Esophagus mucosa (tissue), 1 donor: ENCODE data around the gene HAPLN1. TPM values are rescaled to one million over a fixed set of nuclear protein-coding genes. Genes with fewer than 3 reads are reported as not detected.

ENCODE experiments used
- ATAC-seq: fragments of 200-7000 bp; cut with Tn5 transposase; one replicate; pipeline ENCODE4 v1.9.1; 2020
- total RNA-seq: library from RNA; stranded (reverse); gene quantifications from one replicate; pipeline ENCODE4 v1.2.4, GENCODE V29; 2023
- donor health status: DM: yes; HTN: yes; CAD: no.

HAPLN1 gene
- total RNA-seq, 1 donor from 2014 or later: not detected

DNA sequence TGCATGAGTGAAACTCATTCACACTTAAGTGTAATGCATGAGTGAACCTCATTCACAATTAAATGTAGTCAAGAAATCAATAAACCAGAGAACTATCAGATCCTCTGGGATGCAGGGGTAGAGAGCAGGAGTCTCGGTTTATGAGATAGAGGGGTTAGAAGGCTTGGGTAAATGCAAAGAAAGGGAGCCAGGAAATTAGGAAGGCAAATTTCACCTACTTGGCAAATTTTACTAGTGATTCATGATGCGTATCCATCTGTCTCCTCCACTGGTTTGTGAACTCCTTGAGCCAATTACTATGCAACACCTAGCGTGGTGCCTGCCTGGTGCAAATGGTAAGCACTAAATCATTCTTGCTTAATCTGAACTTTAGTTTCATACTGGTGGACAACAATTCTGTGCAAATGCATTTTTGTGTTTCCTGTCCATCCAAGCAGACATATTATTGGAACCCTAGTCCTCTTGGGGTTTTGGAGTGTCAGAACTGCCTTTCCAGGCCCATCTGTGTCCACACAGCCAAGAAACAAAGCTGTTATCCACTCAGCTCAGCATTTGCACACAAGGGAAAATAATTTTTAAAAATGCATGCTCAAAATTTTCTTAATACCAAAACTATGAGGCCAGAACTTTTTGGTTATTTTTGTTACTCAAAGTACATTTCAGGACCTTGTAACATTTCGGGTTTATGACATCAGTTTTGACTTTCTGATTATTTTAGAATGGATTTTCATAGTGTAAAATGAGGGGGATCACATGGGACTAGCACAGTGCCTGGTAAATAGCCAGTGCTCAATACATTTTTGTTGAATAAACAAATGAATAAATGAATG is 5.2 kb downstream of the HAPLN1 start:
- ATAC-seq: no peak

DNA sequence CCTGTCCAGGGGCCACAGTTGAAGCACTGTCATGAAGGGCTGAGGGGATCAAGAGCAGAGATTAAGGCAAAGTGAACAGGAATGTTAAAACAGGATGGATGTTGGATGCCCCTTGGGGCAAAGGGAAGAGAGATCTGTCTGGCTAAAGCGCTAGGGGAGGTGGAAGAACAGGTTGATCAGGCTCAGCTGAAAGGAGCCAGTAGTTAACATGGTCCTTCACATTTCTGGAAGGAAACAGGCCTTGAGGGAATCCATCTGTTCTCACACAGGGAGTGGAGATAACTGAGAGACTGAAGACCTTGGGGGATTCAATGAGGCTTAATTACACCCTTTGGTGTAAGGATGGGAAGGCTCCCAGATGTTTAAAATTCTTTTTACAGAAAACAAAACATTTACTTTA is 5.8 kb downstream of the HAPLN1 start:
- ATAC-seq: no peak

DNA sequence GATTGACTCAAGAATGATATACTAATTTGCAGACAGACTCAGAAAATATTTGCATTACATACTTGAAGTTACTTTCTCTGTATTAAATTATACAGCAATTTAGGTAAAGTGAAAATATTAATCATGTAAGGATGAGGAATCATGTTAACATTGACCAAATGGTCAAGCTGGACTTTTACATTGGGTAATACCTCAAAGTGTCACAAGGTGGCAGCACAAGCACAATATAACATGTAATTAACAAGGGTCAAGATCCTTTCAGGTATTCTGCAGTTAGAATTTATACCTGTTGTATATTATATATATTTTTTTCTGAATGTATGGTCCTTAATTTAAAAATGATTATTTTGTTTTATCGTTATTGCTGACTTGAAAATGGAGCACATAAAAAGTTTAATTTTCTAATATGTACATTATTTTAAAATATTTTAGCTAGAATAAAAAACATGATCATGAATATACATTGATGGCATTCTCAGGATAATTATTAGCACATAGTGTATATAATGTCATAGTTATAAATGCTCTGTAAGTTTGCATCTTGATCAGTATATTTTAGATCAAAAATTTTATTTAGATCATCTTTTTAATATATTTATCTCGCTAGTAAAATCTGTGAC is 8.6 kb downstream of the HAPLN1 start:
- ATAC-seq: no peak

DNA sequence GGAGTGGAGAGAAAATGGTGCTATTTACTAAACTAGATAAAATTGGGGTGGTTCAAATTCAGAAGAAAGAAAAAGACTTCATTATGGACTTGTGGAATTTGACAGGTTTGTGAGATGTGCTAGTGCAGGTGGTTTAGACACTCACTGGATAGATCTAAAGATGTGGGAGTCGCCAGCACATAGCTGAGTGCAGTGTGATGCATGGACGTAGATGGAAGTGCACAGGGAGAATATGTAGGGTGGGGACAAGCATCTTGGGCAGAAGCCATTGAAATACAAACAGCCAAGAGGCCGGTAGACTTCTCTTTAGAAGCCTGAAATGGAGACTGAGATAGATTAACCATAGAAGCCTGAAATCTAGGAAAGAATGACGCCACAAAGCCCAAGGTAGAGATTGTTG is 10.7 kb downstream of the HAPLN1 start:
- ATAC-seq: no peak

DNA sequence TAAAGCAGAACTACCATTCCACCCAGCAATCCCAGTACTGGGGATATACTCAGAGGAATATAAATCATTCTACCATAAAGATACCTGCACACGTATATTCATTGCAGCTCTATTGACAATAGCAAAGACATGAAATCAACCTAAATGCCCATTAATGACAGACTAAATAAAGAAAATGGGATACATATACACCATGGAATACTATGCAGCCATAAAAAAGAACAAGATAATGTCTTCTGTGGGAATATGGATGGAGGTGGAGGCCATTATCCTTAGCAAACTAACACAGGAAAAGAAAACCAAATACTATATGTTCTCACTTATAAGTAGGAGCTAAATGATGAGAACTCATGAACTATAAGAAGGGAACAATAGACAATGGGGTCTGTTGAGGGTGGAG is 12.5 kb downstream of the HAPLN1 start:
- ATAC-seq: no peak

DNA sequence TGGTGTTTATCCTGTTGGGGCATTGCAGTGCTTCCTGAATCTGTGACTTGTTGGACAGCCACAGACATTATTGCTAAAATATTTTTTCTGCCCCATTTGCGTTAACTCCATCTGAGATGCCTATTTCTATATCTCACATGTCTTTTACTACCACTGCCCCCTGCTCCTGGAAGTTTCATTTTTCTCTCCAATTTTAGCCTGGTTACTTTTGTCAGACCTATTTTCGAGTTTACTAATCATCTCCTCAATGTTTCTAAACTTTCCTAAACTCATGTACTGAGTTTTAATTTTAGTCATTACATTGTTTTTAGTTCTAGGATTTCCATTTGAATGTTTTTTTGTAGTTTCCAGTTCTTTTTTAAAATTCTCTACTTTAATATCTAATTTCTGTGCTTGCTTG is 17.6 kb downstream of the HAPLN1 start:
- ATAC-seq: no peak

DNA sequence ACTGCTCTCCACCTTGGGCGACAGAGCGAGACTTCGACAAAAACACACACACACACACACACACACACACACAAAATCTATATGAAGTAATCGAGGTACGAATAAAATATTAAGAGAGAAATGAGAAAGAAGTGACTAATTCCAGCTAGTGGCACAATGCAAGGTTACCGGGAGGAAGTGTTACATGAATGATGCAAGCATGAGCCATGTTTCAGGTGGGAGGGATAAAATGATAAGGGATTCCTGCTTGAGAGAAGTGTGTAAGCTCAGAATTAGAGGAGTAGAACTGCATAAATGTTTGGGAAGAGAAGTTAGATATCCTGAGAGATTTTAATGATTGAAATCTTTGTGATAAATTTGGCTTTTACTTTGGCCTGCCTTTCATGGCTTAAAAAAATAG is 18.8 kb downstream of the HAPLN1 start:
- ATAC-seq: no peak

DNA sequence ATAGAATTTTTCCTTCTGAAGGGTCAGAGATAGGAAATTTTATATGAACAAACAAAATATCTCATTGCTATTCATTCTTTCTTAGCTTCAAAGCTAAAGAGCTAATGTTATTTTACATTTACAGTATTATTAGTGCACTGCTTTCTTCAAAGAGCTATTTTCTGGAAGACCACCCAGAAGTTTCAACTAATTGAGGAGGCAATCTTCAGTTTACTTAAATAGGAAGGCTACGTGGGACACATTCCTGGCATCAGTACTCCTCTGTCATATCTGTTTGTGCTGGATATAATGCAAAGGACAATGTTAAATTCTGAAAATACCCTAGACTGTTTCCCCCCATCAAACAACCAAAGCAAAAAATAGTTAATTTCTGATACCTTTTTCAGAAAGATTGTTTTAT is 30.8 kb downstream of the HAPLN1 start:
- no peak for ATAC-seq

DNA sequence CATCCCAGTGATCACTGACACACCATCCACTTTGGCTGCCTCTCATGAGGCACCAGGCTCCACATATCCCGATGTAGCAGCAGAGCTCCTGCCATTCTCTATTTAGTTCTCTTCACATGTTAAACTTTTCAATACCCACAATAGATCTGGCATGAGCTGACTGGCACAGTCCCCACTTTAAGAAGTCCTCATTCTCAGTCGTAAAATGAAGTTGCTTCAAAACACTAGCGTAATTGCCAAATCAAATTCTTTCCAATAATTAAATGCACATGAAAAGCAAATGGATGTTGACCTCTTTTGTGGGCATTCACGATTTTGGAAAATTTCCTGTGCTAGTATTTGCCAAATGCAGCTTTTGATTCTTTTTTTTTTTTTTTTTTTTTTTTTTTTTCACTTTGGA is 32.4 kb downstream of the HAPLN1 start:
- ATAC-seq: no peak

DNA sequence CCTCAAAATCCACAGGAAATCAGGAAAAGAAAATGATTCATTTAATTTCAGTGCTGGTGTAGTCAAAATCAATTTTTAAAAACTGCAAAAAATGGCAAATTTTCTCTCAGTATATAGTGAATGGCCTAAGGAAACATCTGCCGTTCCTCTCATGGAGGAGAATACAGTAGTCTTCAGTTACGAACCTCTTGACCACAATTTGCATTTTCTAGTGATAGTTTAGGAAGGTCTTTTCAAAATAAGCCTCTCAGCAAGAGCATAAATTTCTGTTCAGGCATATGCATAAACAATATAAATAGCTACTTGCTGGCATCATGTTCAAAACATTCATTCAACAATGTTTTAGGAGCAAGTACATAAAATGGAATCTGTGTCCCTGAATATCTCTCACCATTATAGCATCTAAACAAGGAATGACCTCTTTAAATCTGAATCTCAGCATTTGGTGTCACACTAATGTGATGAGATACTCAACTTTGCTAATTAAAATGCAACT is 33.5 kb downstream of the HAPLN1 start:
- ATAC-seq: no peak

DNA sequence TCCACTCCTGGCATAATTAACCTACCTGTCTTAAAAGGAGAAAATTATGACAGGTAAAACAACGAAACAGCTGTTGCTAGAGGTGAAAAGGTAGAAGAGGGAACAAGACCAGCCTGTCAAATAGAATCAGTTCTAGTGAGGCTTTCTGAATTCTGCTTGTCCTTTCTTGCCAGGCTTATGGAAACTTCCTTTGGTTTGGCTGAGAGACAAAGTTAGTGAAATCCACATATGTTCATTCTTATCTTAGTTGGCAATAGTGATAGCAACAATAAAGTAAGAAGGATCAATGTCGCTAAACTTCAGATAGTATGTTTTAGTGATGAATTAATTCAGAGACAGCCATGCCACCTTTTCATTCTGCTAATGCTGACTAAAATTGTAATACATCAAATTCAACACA is 34.4 kb downstream of the HAPLN1 start:
- ATAC-seq: no peak

DNA sequence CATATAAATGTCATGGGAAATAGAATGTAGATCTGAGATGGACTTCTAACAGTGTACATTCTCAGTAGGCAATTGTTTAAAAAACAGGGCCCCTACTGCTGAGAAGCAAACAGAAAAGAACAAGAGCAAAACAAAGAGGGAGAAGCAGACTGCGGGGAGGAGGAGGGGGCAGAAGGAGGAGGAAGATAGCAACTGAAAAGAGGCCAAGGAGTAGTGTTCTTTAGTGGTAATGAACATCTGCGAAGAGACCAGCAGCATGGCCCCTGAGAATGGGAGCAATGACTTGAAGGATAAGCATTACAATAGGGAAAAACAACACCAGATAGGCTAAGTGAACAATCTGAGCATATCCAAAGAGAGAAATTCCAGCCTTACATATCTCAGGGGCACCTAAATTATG is 36.8 kb downstream of the HAPLN1 start:
- no peak for ATAC-seq

DNA sequence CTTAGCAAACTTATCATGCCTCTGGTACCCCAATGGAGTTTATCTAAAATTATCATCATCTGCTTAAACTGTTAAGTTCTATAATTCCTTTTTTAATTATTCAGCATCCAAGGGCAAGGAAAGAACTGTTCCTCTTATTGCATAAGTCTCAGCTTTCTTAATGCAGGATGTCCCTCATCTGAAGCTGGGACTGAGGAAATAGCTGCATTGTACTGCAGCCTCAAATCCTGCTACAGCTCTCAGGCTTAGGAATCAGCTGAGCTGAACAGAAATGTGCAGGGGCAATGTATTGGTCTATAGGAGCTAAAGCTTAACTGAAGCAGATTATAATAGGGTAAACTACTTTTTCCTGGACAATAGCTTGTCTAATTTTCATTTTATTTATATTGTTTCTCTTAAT is 48.0 kb downstream of the HAPLN1 start:
- no peak for ATAC-seq

DNA sequence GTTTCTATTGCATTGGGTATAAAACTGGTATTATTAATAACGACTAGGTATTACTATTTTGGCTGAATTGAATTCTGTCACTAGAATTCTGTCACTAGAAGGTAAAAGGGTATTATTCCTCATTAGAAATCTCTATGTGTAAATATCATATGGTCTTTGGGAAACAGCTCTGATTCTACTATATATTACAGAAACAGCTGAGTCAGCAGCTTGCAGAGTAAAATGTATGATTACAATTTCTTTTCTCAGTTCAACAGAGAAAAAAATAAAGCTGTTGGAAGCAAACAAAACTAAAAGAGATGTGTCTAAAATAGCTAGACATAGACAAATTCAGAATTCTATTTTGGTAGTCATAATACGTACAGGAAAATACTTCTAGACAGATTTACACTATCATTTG is 48.5 kb downstream of the HAPLN1 start:
- ATAC-seq: no peak

DNA sequence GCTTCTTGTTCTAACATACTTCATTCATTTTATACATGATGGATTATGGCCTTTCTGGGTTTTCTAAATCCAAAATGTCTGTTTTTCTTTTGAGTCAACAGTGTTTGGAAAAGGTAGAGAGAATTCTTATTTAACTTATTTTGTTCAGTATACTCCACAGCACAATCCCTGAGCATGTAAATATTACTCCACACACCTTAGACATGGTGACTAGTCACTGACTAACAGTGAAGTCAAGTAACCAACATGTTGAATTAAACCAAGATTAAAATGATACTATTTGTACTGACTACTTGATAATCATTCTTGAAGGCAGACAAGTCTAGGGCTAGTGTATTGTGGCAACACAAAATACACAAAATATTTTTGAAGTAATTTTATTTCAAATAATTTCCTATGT is 55.0 kb downstream of the HAPLN1 start:
- ATAC-seq: peak; percentile 58

DNA sequence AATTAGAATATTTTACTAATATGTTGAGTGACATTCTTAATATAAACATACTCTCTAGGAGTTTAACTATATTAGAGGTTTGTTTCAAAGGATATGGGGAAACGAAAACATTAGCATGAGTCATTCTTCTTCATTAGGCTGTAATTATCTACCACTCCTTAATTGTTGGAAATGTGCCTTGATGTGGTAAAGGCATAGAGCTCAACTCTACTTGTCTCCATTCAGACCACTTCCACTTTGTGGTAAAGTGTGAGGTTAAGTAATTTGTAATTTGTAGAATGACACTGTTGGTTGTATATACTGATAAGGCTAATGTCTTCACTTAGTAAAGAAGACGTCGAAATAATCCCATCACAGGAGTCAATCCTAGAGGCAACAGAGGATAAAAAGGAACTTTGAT is 58.1 kb downstream of the HAPLN1 start:
- no peak for ATAC-seq

DNA sequence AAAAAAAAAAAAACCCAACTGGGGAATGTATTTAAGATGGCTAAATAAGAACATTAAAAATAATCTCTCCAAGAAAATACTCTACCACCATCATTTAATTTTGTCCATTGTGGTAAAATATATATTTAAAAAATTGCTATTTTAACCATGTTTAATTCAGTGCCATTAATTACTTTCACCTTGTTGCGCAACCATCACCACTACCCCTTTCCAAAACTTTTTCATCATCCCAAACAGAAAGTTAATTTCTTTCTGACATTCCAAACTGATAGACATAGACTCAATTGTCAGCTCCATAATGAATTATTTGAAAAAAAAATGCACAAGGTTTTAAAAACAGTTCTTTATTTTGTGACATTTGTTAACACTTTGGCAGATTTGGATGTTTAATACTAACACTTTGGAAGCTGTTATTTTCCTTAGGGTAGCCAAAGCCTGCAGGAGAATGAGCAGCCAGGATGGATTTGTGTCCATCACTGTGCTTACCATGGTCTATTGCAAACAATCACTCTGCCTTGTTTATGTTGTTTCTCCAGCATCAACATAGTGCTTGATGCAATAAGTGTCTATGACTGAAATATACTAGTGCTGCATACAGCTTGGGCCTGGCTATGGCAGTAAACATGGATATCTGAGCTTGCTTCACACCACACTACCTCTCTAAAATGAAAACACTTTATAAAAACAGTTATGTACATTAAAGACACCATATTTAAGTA is 62.7 kb downstream of the HAPLN1 start:
- ATAC-seq: no peak

DNA sequence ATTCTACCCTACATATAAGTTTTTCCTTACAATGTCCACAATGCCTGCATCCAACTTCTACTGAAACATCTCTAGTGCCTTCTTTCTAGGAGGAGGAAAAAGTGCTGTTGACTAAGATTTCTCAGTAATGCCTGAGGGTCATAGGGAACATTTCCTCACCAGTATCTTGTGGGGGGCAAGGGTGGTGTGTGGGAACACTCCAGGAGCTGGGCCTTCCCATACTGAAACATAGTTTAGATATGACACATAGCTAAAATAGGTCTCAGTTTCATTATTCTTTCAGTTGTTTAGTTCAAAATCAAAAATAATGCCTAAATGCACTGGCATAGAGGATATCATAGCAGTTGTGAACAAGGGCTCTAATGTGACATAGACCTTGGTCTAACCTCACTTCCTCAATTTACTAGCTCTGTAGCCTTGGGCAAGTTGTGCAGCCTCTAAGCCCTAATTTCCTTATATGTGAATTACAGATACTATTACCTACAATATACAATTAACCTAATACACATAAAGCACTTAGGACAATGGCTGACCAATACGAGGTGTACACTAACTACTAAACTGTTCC is 66.1 kb downstream of the HAPLN1 start:
- no peak for ATAC-seq

DNA sequence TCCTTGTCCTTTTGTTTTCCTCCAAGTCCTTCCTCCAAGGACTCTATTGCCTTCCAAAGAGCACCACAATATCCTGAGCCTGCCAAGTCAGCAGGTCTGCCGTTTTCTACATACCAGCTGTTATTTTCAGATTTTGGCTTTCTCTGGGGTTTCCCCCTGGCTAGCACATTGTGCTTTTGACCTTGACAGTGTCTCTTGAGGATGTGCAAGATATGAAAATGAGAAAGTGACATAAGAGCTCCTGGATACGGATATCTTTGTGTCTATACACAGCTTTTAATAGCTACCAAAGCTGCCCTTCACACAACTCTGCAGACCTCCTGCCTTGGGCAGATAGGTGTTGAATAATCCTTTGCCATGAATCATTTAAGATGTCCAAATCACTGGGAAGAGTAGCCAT is 67.0 kb downstream of the HAPLN1 start:
- no peak for ATAC-seq

DNA sequence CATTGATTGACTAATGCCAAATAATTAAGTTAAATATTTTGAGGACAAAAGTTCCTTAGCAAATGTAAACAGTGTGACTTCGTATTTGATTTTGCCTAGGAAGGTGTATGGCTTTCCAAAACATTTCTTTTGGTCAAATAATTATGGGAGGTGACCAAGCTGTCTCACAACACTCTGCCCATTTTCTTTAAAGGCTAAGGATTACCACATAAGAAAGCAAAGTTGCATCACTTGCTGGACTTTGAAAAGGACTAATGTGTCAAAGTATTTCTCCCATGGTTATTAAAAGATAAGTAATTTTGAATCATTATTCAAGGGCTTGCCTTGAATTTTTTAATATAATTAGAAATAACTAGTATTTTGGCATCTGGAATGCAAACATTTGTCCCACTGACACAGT is 74.7 kb downstream of the HAPLN1 start:
- no peak for ATAC-seq

DNA sequence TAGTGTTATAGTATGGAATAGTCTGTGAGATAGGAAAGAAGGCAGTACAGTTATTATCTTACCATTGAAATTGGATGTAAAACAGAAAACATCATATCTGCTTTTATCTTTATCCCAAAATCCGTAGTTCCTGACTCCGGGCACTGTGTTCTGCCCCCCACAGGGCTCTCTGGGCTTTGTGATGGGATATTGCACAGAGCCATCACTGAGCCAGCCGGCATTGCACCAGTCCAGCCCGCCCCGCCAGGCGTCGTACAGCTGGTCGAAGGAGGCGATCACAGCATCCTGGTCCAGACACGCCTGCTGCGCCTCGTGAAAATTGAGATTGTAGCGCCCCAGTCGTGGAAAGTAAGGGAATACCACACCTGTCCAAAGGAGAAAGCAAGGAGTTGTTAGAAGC is 76.4 kb downstream of the HAPLN1 start:
- no peak for ATAC-seq

DNA sequence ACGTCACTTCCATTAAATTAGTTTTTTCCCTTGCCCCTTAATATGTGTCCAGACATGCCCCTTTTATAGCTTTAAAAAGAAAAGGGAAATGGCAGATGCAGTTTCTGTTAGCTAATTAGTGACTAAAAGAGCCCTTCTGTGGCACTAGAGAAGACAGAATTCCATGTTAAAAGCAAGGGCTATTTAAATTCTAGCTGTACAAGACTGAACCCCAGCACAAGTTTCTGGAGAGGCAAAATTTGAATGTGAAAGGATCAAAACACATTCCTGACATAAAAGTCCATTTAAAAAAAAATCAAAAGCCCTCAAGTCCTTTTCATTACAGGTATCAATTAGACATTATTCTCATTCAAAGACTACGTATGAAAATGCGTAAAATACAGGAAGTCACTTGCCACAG is 78.7 kb downstream of the HAPLN1 start:
- no peak for ATAC-seq

DNA sequence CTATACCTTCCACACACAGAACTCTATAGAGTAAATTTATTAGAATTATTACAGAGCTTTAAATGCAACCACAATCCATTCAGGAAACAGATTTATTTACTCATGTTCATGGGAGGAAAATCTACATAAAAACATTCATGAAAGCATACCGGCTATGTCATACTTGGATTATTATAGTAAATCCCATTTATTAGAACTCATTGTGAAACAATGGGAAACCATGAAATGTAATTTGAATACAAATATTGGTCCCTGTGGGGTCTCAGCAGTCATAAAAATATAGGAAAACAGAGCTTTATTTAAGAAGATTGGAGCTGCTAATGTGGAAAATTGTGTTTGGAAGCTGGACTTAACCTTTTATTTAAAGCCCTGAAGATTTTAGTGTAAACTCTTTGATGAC is 80.7 kb downstream of the HAPLN1 start:
- ATAC-seq: no peak
